Ishikawa (cell line): ENCODE data around the gene TSEN34.

Source experiments
- CEBPB ChIP-seq: IDR thresholded peaks from 2 replicates; pipeline ENCODE4 v1.6.1; 2012
- CREB1 ChIP-seq: IDR thresholded peaks from 2 replicates; pipeline ENCODE4 v1.6.1; 2012; ENCODE audit warnings: low read depth
- EGR1 ChIP-seq: IDR thresholded peaks from 2 replicates; pipeline ENCODE4 v1.6.1; 2012
- EP300 ChIP-seq: IDR thresholded peaks from 2 replicates; pipeline ENCODE4 v1.6.1; 2012; ENCODE audit warnings: borderline replicate concordance
- FOXM1 ChIP-seq: IDR thresholded peaks from 2 replicates; pipeline ENCODE4 v1.6.1; 2012; ENCODE audit warnings: low read depth, borderline replicate concordance
- NFIC ChIP-seq: IDR thresholded peaks from 2 replicates; pipeline ENCODE4 v1.6.1; 2012
- RAD21 ChIP-seq: IDR thresholded peaks from 2 replicates; pipeline ENCODE4 v1.6.1; 2012; ENCODE audit warnings: low read depth
- TAF1 ChIP-seq: IDR thresholded peaks from 2 replicates; pipeline ENCODE4 v1.6.1; 2012; ENCODE audit warnings: low read depth, mild to moderate bottlenecking
- TCF12 ChIP-seq: IDR thresholded peaks from 2 replicates; pipeline ENCODE4 v1.6.1; 2012; ENCODE audit warnings: low read depth
- TEAD4 ChIP-seq: IDR thresholded peaks from 2 replicates; pipeline ENCODE4 v1.6.1; 2012
- YY1 ChIP-seq: IDR thresholded peaks from 2 replicates; pipeline ENCODE4 v1.6.1; 2012; ENCODE audit warnings: low read depth
- ZBTB7A ChIP-seq: IDR thresholded peaks from 2 replicates; pipeline ENCODE4 v1.6.1; 2012; ENCODE audit warnings: low read depth
- TF ChIP-seq, protein P1 (sequence below): IDR thresholded peaks from 2 replicates; pipeline ENCODE4 v1.6.1; 2012
- TF ChIP-seq, protein P2 (sequence below): IDR thresholded peaks from 2 replicates; pipeline ENCODE4 v1.6.1; 2012
- TF ChIP-seq, protein P3 (sequence below): IDR thresholded peaks from 2 replicates; pipeline ENCODE4 v1.6.1; 2012; ENCODE audit warnings: low read depth, mild to moderate bottlenecking

TSEN34 gene

DNA sequence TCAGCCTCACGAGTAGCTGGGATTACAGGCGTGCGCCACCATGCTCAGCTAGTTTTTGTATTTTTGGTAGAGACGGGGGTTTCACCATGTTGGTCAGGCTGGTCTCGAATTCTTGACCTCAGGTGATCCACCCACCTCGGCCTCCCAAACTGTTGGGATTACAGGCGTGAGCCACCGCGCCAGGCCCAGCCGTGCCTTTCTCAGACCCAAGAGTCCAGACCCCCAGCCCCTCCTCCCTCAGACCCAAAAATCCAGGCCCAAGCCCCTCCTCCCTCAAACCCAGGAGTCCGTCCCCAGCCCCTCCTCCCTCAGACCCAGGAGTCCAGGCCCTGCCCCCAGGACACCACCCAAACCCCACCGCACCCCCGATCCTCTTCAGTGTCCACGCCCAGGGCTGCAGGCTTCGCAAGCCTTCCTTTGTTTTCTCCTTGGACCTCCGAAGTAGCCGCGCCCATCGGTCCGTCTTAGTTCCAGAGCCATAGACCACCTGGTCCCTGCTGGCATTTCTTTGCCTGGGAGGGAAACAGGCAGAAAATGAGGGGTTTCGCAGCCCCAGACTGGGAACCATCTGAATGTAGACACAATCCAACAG lies 21.9 kb upstream of the TSEN34 start:
- no peak for TF ChIP-seq RAD21
- TF ChIP-seq CREB1: no peak

DNA sequence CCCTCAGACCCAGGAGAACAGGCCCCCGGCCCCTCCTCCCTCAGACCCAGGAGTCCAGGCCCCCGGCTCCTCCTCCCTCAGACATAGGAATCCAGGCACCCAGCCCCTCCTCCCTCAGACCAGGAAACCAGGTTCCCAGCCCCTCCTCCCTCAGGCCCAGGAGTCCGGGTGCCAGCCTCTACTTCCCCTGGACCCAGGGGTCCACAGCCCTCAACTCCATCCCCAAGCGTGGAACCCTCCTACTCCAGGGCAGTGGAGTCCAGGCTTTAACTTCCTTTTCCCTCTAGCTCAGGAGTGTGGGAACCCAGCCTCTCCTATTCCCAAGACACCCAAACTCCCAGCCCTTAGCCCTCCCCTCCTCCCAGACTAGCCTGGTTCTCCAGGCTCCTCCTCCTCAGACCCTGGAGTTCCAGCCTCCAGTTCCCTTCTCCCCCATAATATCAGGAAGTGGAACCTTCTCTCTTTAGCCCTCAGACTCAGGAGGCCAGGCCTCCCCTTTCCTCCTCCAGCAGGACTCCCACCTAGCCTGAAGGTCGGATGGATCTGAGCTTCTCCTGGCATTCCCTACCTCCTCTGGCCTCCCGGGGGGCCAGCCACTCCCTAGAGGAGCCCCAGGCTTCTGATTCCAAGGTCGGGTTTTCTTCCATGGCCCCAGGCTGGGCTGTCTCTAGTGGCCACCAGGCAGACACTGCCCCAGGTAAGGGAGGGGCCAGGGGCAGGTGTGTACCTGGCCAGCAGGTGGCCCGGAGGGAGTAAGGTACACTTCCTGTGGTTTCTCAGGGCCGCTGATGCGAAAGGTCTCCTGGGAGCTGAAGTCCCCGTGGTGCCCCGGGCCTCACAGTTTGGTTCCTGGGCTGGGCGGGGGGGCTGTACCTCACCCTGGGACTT lies 18.4 kb upstream of the TSEN34 start, which contains the start of gene TMC4:
TSS of gene TMC4 (minus strand) at position 690 of the 888 bp plus-strand sequence. CDS start at position 647, 43 bp downstream.
- TF ChIP-seq NFIC (no peak), EGR1 (no peak), EP300 (0 out of 2 replicates have a peak, but pooled peaks have one; percentile 10), YY1 (0 out of 2 replicates have a peak, but pooled peaks have one; percentile 60), TCF12 (peak; percentile 49; the same call in 1 of the 2 replicates), CREB1 (0 out of 2 replicates have a peak, but pooled peaks have one; percentile 32)
- TF ChIP-seq, protein P1, sequence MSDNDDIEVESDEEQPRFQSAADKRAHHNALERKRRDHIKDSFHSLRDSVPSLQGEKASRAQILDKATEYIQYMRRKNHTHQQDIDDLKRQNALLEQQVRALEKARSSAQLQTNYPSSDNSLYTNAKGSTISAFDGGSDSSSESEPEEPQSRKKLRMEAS: peak; percentile 47; the same call in 1 of the 2 replicates
- TF ChIP-seq, protein P2, sequence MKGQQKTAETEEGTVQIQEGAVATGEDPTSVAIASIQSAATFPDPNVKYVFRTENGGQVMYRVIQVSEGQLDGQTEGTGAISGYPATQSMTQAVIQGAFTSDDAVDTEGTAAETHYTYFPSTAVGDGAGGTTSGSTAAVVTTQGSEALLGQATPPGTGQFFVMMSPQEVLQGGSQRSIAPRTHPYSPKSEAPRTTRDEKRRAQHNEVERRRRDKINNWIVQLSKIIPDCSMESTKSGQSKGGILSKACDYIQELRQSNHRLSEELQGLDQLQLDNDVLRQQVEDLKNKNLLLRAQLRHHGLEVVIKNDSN: peak; percentile 41; the same call in 1 of the 2 replicates

DNA sequence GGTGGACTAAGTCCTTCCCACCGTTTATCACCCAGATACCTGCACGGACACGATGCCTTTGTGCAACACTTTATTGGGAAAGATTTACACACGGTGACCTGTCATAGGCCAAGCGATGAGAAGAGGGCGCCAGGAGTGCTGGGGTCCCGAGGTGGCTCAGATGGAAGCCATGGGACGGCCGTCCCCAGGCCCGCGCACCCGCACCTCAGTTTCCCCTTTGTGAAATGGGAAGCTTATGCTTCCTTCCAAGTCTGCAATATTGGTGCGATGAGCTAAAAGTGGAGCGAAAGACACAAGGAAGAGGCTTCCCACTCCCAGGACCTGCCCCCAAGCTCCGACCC lies 17.8 kb upstream of the TSEN34 start:
- TF ChIP-seq TEAD4 (no peak), EP300 (no peak), TAF1 (no peak), CREB1 (no peak), NFIC (no peak), YY1 (no peak), CEBPB (no peak), TCF12 (no peak), ZBTB7A (no peak), RAD21 (no peak), FOXM1 (no peak), EGR1 (no peak)
- TF ChIP-seq, protein P1: no peak
- TF ChIP-seq, protein P2: no peak
- TF ChIP-seq, protein P3, sequence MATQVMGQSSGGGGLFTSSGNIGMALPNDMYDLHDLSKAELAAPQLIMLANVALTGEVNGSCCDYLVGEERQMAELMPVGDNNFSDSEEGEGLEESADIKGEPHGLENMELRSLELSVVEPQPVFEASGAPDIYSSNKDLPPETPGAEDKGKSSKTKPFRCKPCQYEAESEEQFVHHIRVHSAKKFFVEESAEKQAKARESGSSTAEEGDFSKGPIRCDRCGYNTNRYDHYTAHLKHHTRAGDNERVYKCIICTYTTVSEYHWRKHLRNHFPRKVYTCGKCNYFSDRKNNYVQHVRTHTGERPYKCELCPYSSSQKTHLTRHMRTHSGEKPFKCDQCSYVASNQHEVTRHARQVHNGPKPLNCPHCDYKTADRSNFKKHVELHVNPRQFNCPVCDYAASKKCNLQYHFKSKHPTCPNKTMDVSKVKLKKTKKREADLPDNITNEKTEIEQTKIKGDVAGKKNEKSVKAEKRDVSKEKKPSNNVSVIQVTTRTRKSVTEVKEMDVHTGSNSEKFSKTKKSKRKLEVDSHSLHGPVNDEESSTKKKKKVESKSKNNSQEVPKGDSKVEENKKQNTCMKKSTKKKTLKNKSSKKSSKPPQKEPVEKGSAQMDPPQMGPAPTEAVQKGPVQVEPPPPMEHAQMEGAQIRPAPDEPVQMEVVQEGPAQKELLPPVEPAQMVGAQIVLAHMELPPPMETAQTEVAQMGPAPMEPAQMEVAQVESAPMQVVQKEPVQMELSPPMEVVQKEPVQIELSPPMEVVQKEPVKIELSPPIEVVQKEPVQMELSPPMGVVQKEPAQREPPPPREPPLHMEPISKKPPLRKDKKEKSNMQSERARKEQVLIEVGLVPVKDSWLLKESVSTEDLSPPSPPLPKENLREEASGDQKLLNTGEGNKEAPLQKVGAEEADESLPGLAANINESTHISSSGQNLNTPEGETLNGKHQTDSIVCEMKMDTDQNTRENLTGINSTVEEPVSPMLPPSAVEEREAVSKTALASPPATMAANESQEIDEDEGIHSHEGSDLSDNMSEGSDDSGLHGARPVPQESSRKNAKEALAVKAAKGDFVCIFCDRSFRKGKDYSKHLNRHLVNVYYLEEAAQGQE: no peak

DNA sequence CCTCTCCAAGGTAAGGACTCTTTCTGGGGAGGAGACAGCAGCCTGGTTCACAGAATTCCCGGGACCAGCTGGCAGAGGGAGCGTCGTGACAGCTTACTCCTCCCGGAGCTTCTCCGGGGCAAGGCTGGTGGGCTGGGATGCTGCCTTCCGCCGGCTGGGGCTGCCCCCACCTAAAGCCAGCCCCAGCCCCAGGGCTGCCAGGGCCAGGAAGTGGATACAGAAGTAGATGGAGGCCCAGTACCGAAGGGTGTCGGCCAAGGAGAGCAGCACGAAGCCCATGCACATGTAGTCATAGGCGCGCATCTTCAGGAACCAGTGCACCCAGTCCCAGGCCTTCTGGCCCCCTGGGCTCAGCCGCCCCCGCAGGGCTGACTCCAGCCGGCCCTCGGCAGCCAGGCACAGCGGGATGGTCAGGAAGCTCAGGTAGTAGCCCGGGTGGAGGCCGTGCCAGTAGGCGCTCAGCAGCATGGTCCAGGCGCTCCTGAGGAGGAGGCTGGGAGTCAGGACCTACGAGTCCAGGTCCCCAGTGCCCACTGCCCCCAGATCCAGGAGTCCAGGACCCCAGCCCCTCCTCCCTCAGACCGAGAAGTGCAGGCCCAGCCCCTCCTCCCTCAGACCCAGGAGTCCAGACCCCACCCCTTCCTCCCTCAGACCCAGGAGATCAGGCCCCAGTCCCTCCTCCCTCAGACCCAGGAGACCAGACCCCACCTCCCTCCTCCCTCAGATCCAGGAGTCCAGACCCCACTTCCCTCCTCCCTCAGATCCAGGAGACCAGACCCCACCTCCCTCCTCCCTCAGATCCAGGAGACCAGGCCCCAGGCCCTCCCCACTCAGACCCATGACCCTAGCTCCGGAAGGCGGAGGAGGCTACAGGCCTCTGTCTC lies 16.9 kb upstream of the TSEN34 start:
- no peak for TF ChIP-seq TEAD4
- TF ChIP-seq ZBTB7A: no peak
- no peak for TF ChIP-seq EP300
- TF ChIP-seq FOXM1: no peak
- no peak for TF ChIP-seq RAD21
- no peak for TF ChIP-seq TAF1
- TF ChIP-seq, protein P3: no peak
- no peak for TF ChIP-seq EGR1
- TF ChIP-seq, protein P1: no peak
- TF ChIP-seq, protein P2: no peak
- no peak for TF ChIP-seq CEBPB
- TF ChIP-seq YY1: no peak
- no peak for TF ChIP-seq TCF12
- no peak for TF ChIP-seq CREB1
- TF ChIP-seq NFIC: no peak
